Caco-2 (cell line): Measurements from ENCODE around the gene CFAP45. TPM values are rescaled to one million over a fixed set of nuclear protein-coding genes. Genes with fewer than 3 reads are reported as not detected.

Source experiments
- BruUV-seq: library from RNA; stranded (reverse); fragments of 400-500 nt; replicated peaks from 2 replicates; lab custom pipeline; 2021; lab: Mats Ljungman, UMichigan
- CTCF ChIA-PET: fragments of 300-600 bp; sonication (Branson Sonifier 250); formaldehyde crosslinking; loops from one replicate; lab custom pipeline; 2022; ENCODE audit warnings: antibody characterized with exemption; lab: Charles Lee
- POLR2A ChIA-PET: fragments of 300-600 bp; sonication (Branson Sonifier 250); formaldehyde crosslinking; loops from one replicate; lab custom pipeline; 2022; ENCODE audit warnings: antibody characterized with exemption; lab: Charles Lee
- DNase-seq, 2 experiments: peaks; one replicate each; pipeline versions ENCODE4 v3.0.0 to v3.0.0-alpha.2; 2020 to 2022
- H3K27me3 ChIP-seq: replicated peaks from 2 replicates; pipeline ENCODE4 v1.6.0; 2011; ENCODE audit warnings: low read length; ENCODE audit not compliant: control insufficient read depth, insufficient read depth
- H3K36me3 ChIP-seq: 2 replicates; pipeline ENCODE4 v1.5.1; 2011; ENCODE audit warnings: low read length; ENCODE audit not compliant: control insufficient read depth, insufficient read depth
- H3K4me1 ChIP-seq: fragments of 250-450 bp; sonication (Bioruptor Pico); 2 replicates; pipeline ENCODE4 v1.5.1; 2020; ENCODE audit warnings: mild to moderate bottlenecking
- H3K4me3 ChIP-seq: 2 replicates; pipeline ENCODE4 v1.5.1; 2011; ENCODE audit warnings: low read depth, mild to moderate bottlenecking, control low read depth, low read length
- H3K9me3 ChIP-seq: fragments of 250-450 bp; sonication (Bioruptor Pico); 2 replicates; pipeline ENCODE4 v1.5.1; 2020; ENCODE audit warnings: mild to moderate bottlenecking, moderate library complexity
- H3K27ac Mint-ChIP-seq: one replicate; pipeline ENCODE4 v1.8.0; 2022; ENCODE audit warnings: mixed read lengths; ENCODE audit not compliant: unreplicated experiment
- H3K27me3 Mint-ChIP-seq: one replicate; pipeline ENCODE4 v1.8.0; 2022; ENCODE audit warnings: mixed read lengths; ENCODE audit not compliant: insufficient read depth, unreplicated experiment
- H3K36me3 Mint-ChIP-seq: one replicate; pipeline ENCODE4 v1.8.0; 2022; ENCODE audit warnings: mild to moderate bottlenecking, mixed read lengths; ENCODE audit not compliant: insufficient read depth, unreplicated experiment
- H3K4me1 Mint-ChIP-seq: one replicate; pipeline ENCODE4 v1.8.0; 2022; ENCODE audit warnings: low read depth, mixed read lengths; ENCODE audit not compliant: unreplicated experiment
- H3K4me3 Mint-ChIP-seq: one replicate; pipeline ENCODE4 v1.8.0; 2022; ENCODE audit warnings: mild to moderate bottlenecking, moderate library complexity, mixed read lengths; ENCODE audit not compliant: unreplicated experiment
- H3K9me3 Mint-ChIP-seq: one replicate; pipeline ENCODE4 v1.8.0; 2022; ENCODE audit warnings: mixed read lengths; ENCODE audit not compliant: unreplicated experiment
- CTCF ChIP-seq, 2 experiments: fragments of 200-600 bp in 1 of 2; IDR thresholded peaks; 1 replicate in 1 of 2; 2 replicates in 1 of 2; pipeline versions ENCODE4 v1.5.1 to v1.8.0; 2011 to 2022; ENCODE audit warnings: antibody characterized with exemption in 1 of 2, control low read depth in 1 of 2, inconsistent platforms in 1 of 2, low read depth in 1 of 2, low read length in 1 of 2, mild to moderate bottlenecking in 1 of 2, moderate library complexity in 1 of 2; ENCODE audit not compliant: insufficient read depth in 1 of 2, severe bottlenecking in 1 of 2, unreplicated experiment in 1 of 2
- intact Hi-C: fragments of 100-400 bp; cut with micrococcal nuclease; formaldehyde crosslinking; loops from one replicate; pipeline ENCODE4 v1.10.0; 2022; ENCODE audit not compliant: unreplicated experiment
- total RNA-seq: library from RNA; stranded (reverse); gene quantifications from 2 replicates; pipeline ENCODE4 v1.2.3, GENCODE V29; 2022

Gene CFAP45
- total RNA-seq, 1 experiment from 2014 or later, result 1.1 TPM

GRCh38 chr1:159827549-159827948, 72.4 kb downstream of the CFAP45 start:
- intact Hi-C loops, result no loop called here
- Histone ChIP-seq H3K4me3 (no peak overlapping the region), H3K9me3 (no peaks in the 10 kb centered on the region), H3K36me3 (no peaks in the 10 kb centered on the region), H3K4me1 (peaks cover 5% of the 10 kb centered on the region), H3K27me3 (no peaks in the 10 kb centered on the region)
- Mint-ChIP-seq H3K4me3 (no peak overlapping the region), H3K27me3 (no peaks in the 10 kb centered on the region), H3K4me1 (peaks cover 15% of the 10 kb centered on the region), H3K9me3 (no peaks in the 10 kb centered on the region), H3K36me3 (no peaks in the 10 kb centered on the region), H3K27ac (no peak overlapping the region)
- no peak for TF ChIP-seq CTCF (IDR thresholded peaks at IDR 0.05; ENCODE audit: insufficient read depth in 1 of 2, low read depth in 1 of 2, low read length in 1 of 2, severe bottlenecking in 1 of 2, unreplicated experiment in 1 of 2)
- CTCF ChIA-PET, result no interaction called here
- POLR2A ChIA-PET, result no interaction called here
- BruUV-seq, result no TSS peak
- DNase-seq, result no peak

- H3K36me3 ChIP-seq, result no peaks in the 10 kb centered on the region
- no peak for DNase-seq
- intact Hi-C loops, result no loop called here
- H3K4me1 ChIP-seq, result peaks cover 5% of the 10 kb centered on the region
- H3K4me3 ChIP-seq, result no peak overlapping the region
- CTCF ChIA-PET, result interaction anchor here (0.6 kb wide), 1 partner anchor 103 kb away, joined by 3 read pairs; no protein-coding TSS in a partner anchor
- Mint-ChIP-seq H3K27ac (no peak overlapping the region), H3K36me3 (no peaks in the 10 kb centered on the region), H3K4me3 (no peak overlapping the region), H3K4me1 (peaks cover 15% of the 10 kb centered on the region), H3K9me3 (no peaks in the 10 kb centered on the region), H3K27me3 (no peaks in the 10 kb centered on the region)
- POLR2A ChIA-PET, result no interaction called here
- no TSS peak for BruUV-seq
- no peak for TF ChIP-seq CTCF (IDR thresholded peaks at IDR 0.05; ENCODE audit: insufficient read depth in 1 of 2, low read depth in 1 of 2, low read length in 1 of 2, severe bottlenecking in 1 of 2, unreplicated experiment in 1 of 2)
- H3K9me3 ChIP-seq, result no peaks in the 10 kb centered on the region
- H3K27me3 ChIP-seq, result no peaks in the 10 kb centered on the region
Measured at GRCh38 chr1:159827102-159827490, 72.9 kb downstream of the CFAP45 start.

GRCh38 chr1:159826441-159827101, 73.4 kb downstream of the CFAP45 start, which contains the start of gene SLAMF8:
Gene SLAMF8, plus strand, starts transcription at chr1:159826873. Its CDS starts 26 bp downstream, at chr1:159826899.
- no peak for TF ChIP-seq CTCF (IDR thresholded peaks at IDR 0.05; ENCODE audit: insufficient read depth in 1 of 2, low read depth in 1 of 2, low read length in 1 of 2, severe bottlenecking in 1 of 2, unreplicated experiment in 1 of 2)
- Mint-ChIP-seq H3K4me1 (peaks cover 15% of the 10 kb centered on the region), H3K36me3 (no peaks in the 10 kb centered on the region), H3K27ac (no peak within 1 kb of the TSS), H3K27me3 (no peaks in the 10 kb centered on the region), H3K4me3 (no peak within 1 kb of the TSS), H3K9me3 (no peaks in the 10 kb centered on the region)
- Histone ChIP-seq H3K4me3 (no peak within 1 kb of the TSS), H3K36me3 (no peaks in the 10 kb centered on the region), H3K27me3 (no peaks in the 10 kb centered on the region), H3K9me3 (no peaks in the 10 kb centered on the region), H3K4me1 (peaks cover 5% of the 10 kb centered on the region)
- intact Hi-C loops, result no loop called here
- BruUV-seq, result no TSS peak
- ChIA-PET POLR2A (no interaction called here), CTCF (interaction anchor here (0.6 kb wide), 1 partner anchor 104 kb away, joined by 3 read pairs; no protein-coding TSS in a partner anchor)
- DNase-seq, result no peak
